Activated CD8-positive, alpha-beta T cell treated with anti-CD3 and anti-CD28 coated beads for 36 hours (primary cell): ENCODE data around the gene SC5D. TPM values are rescaled to one million over a fixed set of nuclear protein-coding genes. Genes with fewer than 3 reads are reported as not detected.
A peak's percentile ranks its signal among the peaks of the same experiment; 100 is the strongest.

Source experiments
- ATAC-seq: fragments of 200-7000 bp; cut with Tn5 transposase; one replicate; pipeline ENCODE4 v1.10.0; 2021; ENCODE audit warnings: mild to moderate bottlenecking, moderate library complexity
- CTCF ChIA-PET: fragments of 350-600 bp; sonication (Branson Sonifier 250); formaldehyde crosslinking; loops from one replicate; lab custom pipeline; 2021; ENCODE audit warnings: antibody characterized with exemption; lab: Charles Lee
- POLR2A ChIA-PET: fragments of 350-600 bp; sonication (Branson Sonifier 250); formaldehyde crosslinking; loops from one replicate; lab custom pipeline; 2021; ENCODE audit warnings: antibody characterized with exemption; lab: Charles Lee
- DNase-seq: peaks from one replicate; pipeline ENCODE4 v3.0.0-alpha.2; 2020
- H3K27ac Mint-ChIP-seq: one replicate; pipeline ENCODE4 v1.8.0; 2021; ENCODE audit warnings: mild to moderate bottlenecking, mixed read lengths
- H3K27me3 Mint-ChIP-seq: one replicate; pipeline ENCODE4 v1.8.0; 2021; ENCODE audit warnings: mixed read lengths
- H3K36me3 Mint-ChIP-seq: one replicate; pipeline ENCODE4 v1.8.0; 2021; ENCODE audit warnings: low read depth, mixed read lengths
- H3K4me1 Mint-ChIP-seq: one replicate; pipeline ENCODE4 v1.8.0; 2021; ENCODE audit warnings: low read depth, mixed read lengths
- H3K4me3 Mint-ChIP-seq: one replicate; pipeline ENCODE4 v1.8.0; 2021; ENCODE audit warnings: mild to moderate bottlenecking, moderate library complexity, mixed read lengths
- H3K9me3 Mint-ChIP-seq: one replicate; pipeline ENCODE4 v1.8.0; 2021; ENCODE audit warnings: mixed read lengths
- CTCF ChIP-seq: fragments of 200-600 bp; IDR thresholded peaks from one replicate; pipeline ENCODE4 v1.8.0; 2022; ENCODE audit warnings: antibody characterized with exemption, mild to moderate bottlenecking
- intact Hi-C: fragments of 100-400 bp; cut with micrococcal nuclease; formaldehyde crosslinking; loops from one replicate; pipeline ENCODE4 v1.10.0; 2022
- total RNA-seq, 2 experiments: library from RNA; stranded (reverse); gene quantifications; one replicate each; pipeline ENCODE4 v1.2.3, GENCODE V29; 2021

The SC5D gene
- total RNA-seq, 2 experiments from 2014 or later: 18.2 to 20.5 TPM

GRCh38 chr11:121274332-121274991 is 18.1 kb upstream of the SC5D start:
- no peak overlapping the region for H3K4me3 Mint-ChIP-seq
- no peak overlapping the region for H3K27ac Mint-ChIP-seq
- H3K27me3 Mint-ChIP-seq: peaks cover 4% of the 10 kb centered on the region
- no peak for TF ChIP-seq CTCF
- no peaks in the 10 kb centered on the region for H3K4me1 Mint-ChIP-seq
- peaks cover 4% of the 10 kb centered on the region for H3K9me3 Mint-ChIP-seq
- POLR2A ChIA-PET: no interaction called here
- no peak for DNase-seq
- intact Hi-C loops: no loop called here
- ATAC-seq: no peak
- no peaks in the 10 kb centered on the region for H3K36me3 Mint-ChIP-seq
- CTCF ChIA-PET: no interaction called here

GRCh38 chr11:121281698-121282097 is 10.9 kb upstream of the SC5D start:
- Mint-ChIP-seq H3K36me3 (no peaks in the 10 kb centered on the region), H3K27me3 (peaks cover 13% of the 10 kb centered on the region), H3K4me1 (no peaks in the 10 kb centered on the region), H3K9me3 (peaks cover 4% of the 10 kb centered on the region), H3K27ac (no peak overlapping the region), H3K4me3 (no peak overlapping the region)
- CTCF ChIA-PET: interaction anchor here (1.0 kb wide), 1 partner anchor 10 kb away, joined by 4 read pairs; the partner anchor contains the start of gene SC5D
- intact Hi-C loops: no loop called here
- no peak for TF ChIP-seq CTCF
- ATAC-seq (no peak), DNase-seq (no peak)
- POLR2A ChIA-PET: no interaction called here

GRCh38 chr11:121282386-121282785 is 10.2 kb upstream of the SC5D start:
- POLR2A ChIA-PET: no interaction called here

GRCh38 chr11:121282886-121283502 is 9.6 kb upstream of the SC5D start:
- Mint-ChIP-seq H3K9me3 (peaks cover 3% of the 10 kb centered on the region), H3K4me3 (no peak overlapping the region), H3K4me1 (no peaks in the 10 kb centered on the region), H3K27me3 (peaks cover 13% of the 10 kb centered on the region), H3K36me3 (no peaks in the 10 kb centered on the region), H3K27ac (no peak overlapping the region)
- intact Hi-C loops: no loop called here
- no peak for TF ChIP-seq CTCF
- no peak for DNase-seq
- ChIA-PET CTCF (interaction anchor here (1.0 kb wide), 1 partner anchor 12 kb away, joined by 3 read pairs; no protein-coding TSS in a partner anchor), POLR2A (no interaction called here)
- no peak for ATAC-seq

More at GRCh38 chr11:121282386-121282785, 10.2 kb upstream of the SC5D start:
- H3K4me1 Mint-ChIP-seq: no peaks in the 10 kb centered on the region
- peaks cover 13% of the 10 kb centered on the region for H3K27me3 Mint-ChIP-seq
- H3K36me3 Mint-ChIP-seq: no peaks in the 10 kb centered on the region
- ATAC-seq (no peak), DNase-seq (no peak)
- CTCF ChIA-PET: interaction anchor here (1.0 kb wide), 2 partner anchors 10 to 12 kb away, joined by 3 to 4 read pairs; partner anchors contain the start of gene SC5D
- intact Hi-C loops: no loop called here
- peaks cover 4% of the 10 kb centered on the region for H3K9me3 Mint-ChIP-seq
- H3K27ac Mint-ChIP-seq: no peak overlapping the region
- H3K4me3 Mint-ChIP-seq: no peak overlapping the region
- TF ChIP-seq CTCF: no peak

- Mint-ChIP-seq H3K27me3 (no peaks in the 10 kb centered on the region), H3K36me3 (peaks cover 2% of the 10 kb centered on the region), H3K27ac (no peak overlapping the region), H3K4me1 (peaks cover 31% of the 10 kb centered on the region), H3K9me3 (peaks cover 5% of the 10 kb centered on the region), H3K4me3 (peak overlapping the region; percentile 91)
- ChIA-PET POLR2A (interaction anchor here (1.3 to 1.5 kb wide), 2 partner anchors 12 to 64 kb away, joined by 4 read pairs; no protein-coding TSS in a partner anchor), CTCF (interaction anchor here (1.3 to 1.8 kb wide), 2 partner anchors 9 to 300 kb away, joined by 4 to 10 read pairs; no protein-coding TSS in a partner anchor)
- DNase-seq (no peak), ATAC-seq (no peak)
- intact Hi-C loops: no loop called here
- no peak for TF ChIP-seq CTCF
These were observed 1.3 kb upstream of the SC5D start for GRCh38 chr11:121291319-121291718.
